NCI-H2029 treated with DMSO at 0.1 percent for 48 hours (cell line): ENCODE results near the gene ARFGAP2.

Source experiments
- DNase-seq: peaks from one replicate; lab custom pipeline; 2025; lab: John Stamatoyannopoulos, UW

The ARFGAP2 gene

GRCh38 chr11:47171061-47171838 lies 5.4 kb downstream of the ARFGAP2 start:
- no peak for DNase-seq

- DNase-seq = no peak
Measured at GRCh38 chr11:47166368-47166767, 10.3 kb downstream of the ARFGAP2 start.

GRCh38 chr11:47165253-47165840 lies 11.3 kb downstream of the ARFGAP2 start:
- no peak for DNase-seq

DNA sequence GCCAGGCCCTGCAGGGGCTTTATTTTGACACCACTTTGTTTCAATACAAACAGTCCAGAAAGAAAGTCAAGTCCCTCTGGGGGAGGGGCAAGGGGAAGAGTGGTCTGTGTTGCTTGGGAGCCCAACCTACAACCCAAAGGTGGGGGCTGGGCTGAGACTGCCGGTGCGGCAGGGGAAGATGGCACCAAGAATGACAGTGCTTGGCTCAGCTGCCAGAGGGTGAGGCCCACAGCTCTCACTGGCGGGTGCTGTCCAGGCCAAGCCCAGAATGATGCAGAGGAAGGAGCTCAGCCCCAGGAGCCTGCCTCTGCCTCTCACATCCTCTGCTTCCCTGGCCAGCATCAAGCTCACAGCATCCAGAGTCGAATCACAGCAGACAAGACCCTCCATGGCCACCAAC lies 12.4 kb downstream of the ARFGAP2 start:
- DNase-seq = no peak

DNA sequence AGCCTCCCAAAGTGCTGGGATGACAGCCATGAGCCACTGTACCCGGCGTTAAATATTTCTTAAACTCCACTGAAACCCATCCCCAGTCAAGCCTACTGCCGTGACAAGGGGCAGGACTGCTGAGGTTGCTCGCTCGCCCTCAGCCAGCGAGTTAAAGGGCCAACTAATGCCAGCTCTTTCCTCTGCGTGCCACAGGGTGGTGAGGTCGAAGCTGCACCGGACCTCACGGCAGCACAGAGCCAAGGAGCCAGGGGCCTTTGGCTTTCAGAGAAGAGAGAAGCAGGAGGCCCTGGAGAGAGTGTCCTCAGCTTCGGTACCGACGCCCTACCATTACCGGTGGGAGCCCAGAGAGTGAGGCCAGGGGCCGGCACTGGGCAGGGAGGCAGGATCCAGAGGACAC lies 12.8 kb downstream of the ARFGAP2 start:
- no peak for DNase-seq

GRCh38 chr11:47163193-47163592 lies 13.5 kb downstream of the ARFGAP2 start:
- DNase-seq = no peak

GRCh38 chr11:47162426-47162825 lies 14.3 kb downstream of the ARFGAP2 start:
- no peak for DNase-seq

- no peak for DNase-seq
Measured at GRCh38 chr11:47161890-47162289, 14.8 kb downstream of the ARFGAP2 start.

- peak; percentile 15 for DNase-seq
Measured at GRCh38 chr11:47161134-47161854, 15.4 kb downstream of the ARFGAP2 start.

- no peak for DNase-seq
Measured at GRCh38 chr11:47160753-47161133, 15.9 kb downstream of the ARFGAP2 start.

DNA sequence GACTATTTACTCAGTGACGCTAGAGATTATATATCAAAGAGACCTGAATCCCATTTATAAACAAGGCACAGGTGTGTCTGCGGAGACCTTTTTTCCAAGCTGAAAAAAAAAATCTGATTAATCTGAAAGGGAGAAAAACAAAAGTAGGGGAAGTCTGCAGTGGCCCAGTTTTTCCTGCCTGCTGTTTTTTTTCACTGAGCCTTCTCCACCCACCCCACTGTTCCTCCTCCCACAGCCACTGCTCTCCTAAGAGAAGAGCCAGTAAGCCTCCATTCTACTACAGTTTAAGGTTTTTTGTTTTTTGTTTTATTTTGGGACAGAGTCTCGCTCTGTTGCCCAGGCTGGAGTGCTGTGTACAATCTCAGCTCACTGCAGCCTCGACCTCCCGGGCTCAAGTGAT lies 18.4 kb downstream of the ARFGAP2 start:
- DNase-seq = no peak

- no peak for DNase-seq
Measured at GRCh38 chr11:47157805-47158204, 18.9 kb downstream of the ARFGAP2 start.

DNA sequence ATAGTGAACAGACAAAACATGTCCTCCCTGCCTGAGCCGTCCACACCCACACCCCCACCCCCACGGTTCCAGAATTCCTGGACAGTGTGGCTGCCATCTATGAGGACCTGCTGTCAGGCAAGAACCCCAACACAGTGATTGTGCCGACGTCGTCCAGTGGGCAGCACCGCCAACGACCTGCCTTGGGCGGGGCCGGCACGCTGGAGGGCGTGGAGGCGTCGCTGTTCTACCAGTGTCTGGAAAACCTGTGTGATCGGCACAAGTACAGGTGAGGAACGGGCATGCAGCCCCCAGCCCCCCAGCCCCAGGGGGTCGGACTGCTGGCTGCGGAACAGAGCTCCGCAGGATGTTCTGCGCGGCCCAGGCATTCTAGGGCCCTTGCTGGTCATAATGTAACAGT lies 19.7 kb downstream of the ARFGAP2 start:
- DNase-seq = no peak

DNA sequence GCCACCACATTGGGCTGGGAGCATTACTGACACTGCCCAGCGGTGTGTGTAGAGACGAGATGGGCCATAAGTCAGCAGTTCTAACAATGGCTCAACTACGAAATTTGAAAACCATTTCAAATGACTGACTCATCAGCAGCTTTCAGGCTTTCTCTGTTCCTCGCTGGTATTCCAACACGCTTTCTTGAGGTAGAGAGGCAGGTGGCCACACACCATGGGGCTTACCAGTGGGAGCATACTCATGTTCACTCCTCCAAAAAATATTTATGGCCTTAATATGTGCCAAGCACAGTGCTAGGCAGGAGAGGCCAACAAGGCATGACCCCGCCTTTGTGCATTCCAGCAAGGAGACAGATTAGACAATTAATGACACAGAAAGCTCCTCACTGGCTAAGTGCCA lies 20.3 kb downstream of the ARFGAP2 start:
- DNase-seq = no peak

DNA sequence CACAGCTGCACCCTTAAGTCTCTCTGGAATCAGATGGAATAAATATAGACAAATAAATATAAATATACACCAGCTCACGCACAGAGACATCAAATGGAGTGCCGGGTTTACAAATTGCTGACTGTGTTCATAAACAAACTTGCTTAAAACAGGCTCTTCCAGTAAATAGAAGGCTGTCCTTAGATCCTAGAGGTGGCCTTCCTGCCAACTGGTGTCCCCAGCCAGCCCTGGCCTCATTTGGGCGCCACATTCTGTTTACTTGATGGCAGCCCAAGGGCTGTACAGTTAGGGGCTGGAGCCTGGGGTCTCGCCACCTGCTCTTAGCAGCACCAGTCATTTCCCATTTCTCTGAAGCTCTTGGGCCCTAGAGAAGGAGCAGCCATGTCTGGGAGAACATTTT lies 20.8 kb downstream of the ARFGAP2 start:
- DNase-seq = no peak

GRCh38 chr11:47154616-47155570 lies 21.8 kb downstream of the ARFGAP2 start:
- no peak for DNase-seq

- peak; percentile 84 for DNase-seq
Measured at GRCh38 chr11:47152953-47153950, 23.4 kb downstream of the ARFGAP2 start.

DNA sequence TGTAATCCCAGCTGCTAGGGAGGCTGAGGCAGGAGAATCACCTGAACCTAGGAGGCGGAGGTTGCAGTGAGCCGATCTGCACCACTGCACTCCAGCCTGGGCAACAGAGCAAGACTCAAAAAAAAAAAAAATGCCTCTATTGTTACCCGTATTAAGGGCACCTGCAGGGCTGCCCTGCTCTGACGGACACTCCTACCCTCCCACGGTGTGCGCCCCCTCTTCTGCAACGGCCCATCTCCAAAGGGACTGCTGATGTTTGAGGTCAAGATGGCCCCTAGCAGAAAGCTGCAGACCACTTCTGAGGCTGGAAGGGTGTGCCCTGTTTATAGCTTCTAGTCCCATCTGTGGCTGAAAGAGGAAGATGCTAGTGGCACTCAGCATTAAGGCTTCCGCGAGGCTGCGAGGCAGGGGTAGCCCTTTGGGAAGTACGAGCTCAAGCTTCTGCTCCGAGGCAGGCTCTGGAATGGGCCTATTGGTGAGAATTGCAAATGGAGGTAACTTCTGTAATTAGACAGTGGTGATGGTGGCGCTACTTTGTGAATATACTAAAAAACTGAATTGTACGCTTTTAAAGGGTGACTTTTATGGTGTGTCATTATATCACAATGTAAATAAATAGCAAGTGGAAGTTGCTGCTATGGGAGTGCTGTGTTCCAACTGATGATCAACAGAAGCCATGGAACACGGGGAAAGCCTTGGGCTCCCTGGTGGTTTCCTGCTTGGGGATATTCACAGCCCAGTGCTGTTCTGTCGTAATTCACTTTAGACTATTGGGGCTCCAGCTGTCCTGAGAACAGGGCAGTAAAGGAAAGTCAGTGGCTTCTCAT lies 24.3 kb downstream of the ARFGAP2 start:
- no peak for DNase-seq

- no peak for DNase-seq
Measured at GRCh38 chr11:47149782-47150181, 26.9 kb downstream of the ARFGAP2 start.
